Fibroblast of villous mesenchyme (primary cell): ENCODE measurements around the gene WRNIP1. TPM values are rescaled to one million over a fixed set of nuclear protein-coding genes. Genes with fewer than 3 reads are reported as not detected.

Experiments
- DNase-seq: peaks from one replicate; pipeline ENCODE4 v3.0.0-alpha.2; 2010; ENCODE audit warnings: low read depth
- H3K4me3 ChIP-seq: 2 replicates; pipeline ENCODE4 v1.5.1; 2011; ENCODE audit warnings: low read depth, mild to moderate bottlenecking, low read length
- total RNA-seq: library from RNA; depleted of rRNA; stranded (reverse); fragments of >200 nt; gene quantifications from 2 replicates; pipeline ENCODE4 v1.2.3, GENCODE V29; 2012
- TF ChIP-seq, protein P1 (sequence below): IDR thresholded peaks from 2 replicates; pipeline ENCODE4 v1.5.1; 2012; ENCODE audit warnings: low read depth, mild to moderate bottlenecking, low read length; ENCODE audit not compliant: insufficient read depth

WRNIP1 gene
- total RNA-seq, 1 donor = 38.0 TPM

DNA sequence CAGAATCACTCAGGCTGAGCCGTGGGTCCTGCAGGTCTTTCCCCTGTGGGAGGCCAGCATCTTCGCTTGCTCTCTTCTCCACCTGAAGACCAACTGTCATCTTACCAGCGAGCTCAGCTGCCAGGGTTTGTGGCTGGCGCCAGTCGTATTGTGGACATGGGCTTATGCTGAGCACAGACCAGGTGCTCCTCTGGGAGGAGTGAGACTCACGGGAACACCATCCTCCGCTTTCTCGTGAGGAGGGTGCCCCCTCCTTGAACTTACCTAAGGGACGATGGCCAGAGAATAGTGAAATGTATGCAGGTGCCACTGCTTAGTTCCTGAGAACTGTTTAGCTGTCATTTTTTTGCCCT, 17.1 kb downstream of the WRNIP1 start:
- TF ChIP-seq, protein P1, sequence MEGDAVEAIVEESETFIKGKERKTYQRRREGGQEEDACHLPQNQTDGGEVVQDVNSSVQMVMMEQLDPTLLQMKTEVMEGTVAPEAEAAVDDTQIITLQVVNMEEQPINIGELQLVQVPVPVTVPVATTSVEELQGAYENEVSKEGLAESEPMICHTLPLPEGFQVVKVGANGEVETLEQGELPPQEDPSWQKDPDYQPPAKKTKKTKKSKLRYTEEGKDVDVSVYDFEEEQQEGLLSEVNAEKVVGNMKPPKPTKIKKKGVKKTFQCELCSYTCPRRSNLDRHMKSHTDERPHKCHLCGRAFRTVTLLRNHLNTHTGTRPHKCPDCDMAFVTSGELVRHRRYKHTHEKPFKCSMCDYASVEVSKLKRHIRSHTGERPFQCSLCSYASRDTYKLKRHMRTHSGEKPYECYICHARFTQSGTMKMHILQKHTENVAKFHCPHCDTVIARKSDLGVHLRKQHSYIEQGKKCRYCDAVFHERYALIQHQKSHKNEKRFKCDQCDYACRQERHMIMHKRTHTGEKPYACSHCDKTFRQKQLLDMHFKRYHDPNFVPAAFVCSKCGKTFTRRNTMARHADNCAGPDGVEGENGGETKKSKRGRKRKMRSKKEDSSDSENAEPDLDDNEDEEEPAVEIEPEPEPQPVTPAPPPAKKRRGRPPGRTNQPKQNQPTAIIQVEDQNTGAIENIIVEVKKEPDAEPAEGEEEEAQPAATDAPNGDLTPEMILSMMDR = no peak
- H3K4me3 ChIP-seq = no peak overlapping the region
- no peak for DNase-seq

DNA sequence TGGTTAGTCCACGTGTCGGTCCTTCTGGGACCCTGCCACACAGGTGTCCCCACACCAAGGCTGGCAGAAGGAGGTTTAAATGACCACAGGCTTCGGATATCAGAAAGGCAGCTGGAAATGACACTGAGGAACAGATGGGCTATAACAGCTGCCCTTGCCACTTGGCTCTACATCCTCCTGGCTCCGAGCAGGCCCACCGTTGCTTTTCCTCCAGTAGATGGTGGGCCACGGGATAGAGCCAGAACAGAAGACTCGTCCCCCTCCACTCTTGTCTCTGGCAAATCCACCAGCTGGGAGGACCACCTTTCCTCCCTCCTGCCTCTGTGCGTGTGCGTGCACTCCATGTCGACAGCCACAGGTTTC, 17.6 kb downstream of the WRNIP1 start:
- TF ChIP-seq, protein P1 = no peak
- no peak for DNase-seq
- no peak overlapping the region for H3K4me3 ChIP-seq

DNA sequence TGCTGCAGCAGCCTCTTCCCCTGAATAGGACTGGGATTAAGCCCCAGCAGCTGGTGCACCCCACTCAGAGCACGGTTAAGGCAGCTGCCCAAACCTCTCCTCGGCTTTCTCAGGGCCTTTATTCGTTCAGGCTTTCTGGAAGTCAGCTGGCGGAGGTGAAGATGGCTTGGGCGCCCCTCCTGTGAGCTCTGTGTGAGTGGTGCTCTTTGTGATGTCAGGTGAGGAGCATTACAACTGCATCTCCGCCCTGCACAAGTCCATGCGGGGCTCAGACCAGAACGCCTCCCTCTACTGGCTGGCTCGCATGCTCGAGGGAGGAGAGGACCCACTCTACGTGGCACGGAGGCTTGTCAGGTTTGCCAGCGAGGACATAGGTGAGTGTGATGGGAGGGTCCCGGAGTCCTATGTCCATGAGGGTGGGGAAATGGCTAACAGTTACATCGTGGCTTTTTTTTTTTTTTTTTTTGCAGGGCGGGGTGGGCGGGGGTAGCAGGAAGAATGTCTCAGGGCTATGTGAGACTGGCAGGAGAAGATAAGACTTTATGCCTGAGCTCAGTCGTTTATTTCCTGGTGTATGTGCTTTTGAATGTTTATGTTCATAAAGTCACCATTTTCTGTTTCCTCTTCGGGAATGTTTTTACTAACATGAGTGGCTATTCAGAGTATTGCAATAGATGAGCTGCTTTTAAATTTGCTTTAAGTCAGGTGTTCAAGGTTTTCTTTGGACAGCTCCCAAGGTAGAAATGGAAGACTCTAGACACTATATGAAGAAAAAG, 18.2 kb downstream of the WRNIP1 start:
- TF ChIP-seq, protein P1 = peak; percentile 22
- H3K4me3 ChIP-seq = no peak overlapping the region
- DNase-seq = no peak

DNA sequence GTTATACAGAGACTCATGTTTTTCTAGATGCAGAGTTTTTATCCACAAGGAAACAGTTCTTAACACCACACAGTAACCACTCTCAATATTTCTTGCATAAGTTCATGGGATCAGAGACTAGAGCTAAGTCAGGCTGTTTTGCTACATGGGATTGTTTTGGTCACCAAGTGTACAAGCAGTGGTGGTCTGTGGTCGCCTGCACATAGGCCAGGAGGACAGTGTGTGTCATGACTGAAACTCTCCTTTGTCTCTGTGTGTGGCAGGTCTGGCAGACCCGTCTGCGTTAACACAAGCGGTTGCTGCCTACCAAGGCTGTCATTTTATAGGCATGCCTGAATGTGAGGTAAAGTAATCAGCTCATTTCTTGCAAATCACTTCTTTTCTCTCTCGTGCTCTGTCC, 18.9 kb downstream of the WRNIP1 start:
- DNase-seq = no peak
- H3K4me3 ChIP-seq = no peak overlapping the region
- TF ChIP-seq, protein P1 = no peak

DNA sequence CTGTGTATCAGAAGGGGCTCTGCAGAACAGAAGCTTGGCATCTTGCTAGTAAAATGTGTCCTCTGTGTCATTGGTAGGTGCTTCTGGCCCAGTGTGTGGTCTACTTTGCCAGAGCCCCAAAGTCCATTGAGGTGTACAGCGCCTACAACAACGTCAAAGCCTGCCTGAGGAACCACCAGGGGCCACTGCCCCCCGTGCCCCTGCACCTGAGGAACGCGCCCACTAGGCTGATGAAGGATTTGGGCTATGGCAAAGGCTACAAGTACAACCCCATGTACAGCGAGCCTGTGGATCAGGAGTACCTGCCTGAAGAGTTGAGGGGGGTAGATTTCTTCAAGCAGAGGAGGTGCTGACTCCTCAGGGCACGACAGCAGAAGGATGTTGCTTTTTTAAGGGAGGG, 19.7 kb downstream of the WRNIP1 start:
- DNase-seq = no peak
- TF ChIP-seq, protein P1 = no peak
- no peak overlapping the region for H3K4me3 ChIP-seq

DNA sequence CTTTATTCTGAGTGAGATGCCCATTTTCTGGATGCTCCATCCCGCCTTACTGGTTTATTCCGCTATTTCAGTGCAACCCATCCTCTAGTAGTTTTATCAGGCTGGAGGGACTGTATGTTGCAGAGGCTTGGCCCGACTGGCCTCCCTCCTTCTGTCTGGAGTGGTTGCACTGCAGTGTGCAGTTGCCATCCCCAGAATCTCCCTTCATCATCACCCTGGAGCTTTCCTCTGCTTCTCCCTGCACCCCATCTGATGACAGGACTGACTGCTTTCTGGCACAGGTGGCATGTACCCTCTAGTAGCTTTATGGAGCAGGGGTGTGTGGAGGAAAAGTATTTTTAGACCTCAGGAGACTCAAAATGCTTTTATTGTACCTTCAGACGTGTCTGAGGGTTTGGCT, 21.1 kb downstream of the WRNIP1 start:
- H3K4me3 ChIP-seq = no peak overlapping the region
- no peak for DNase-seq
- TF ChIP-seq, protein P1 = no peak
